Ishikawa (cell line): Measurements from ENCODE around the gene CPED1.

Experiments
- CEBPB ChIP-seq: IDR thresholded peaks from 2 replicates; pipeline ENCODE4 v1.6.1; 2012
- CREB1 ChIP-seq: IDR thresholded peaks from 2 replicates; pipeline ENCODE4 v1.6.1; 2012; ENCODE audit warnings: low read depth
- EGR1 ChIP-seq: IDR thresholded peaks from 2 replicates; pipeline ENCODE4 v1.6.1; 2012
- EP300 ChIP-seq: IDR thresholded peaks from 2 replicates; pipeline ENCODE4 v1.6.1; 2012; ENCODE audit warnings: borderline replicate concordance
- FOXM1 ChIP-seq: IDR thresholded peaks from 2 replicates; pipeline ENCODE4 v1.6.1; 2012; ENCODE audit warnings: low read depth, borderline replicate concordance
- NFIC ChIP-seq: IDR thresholded peaks from 2 replicates; pipeline ENCODE4 v1.6.1; 2012
- RAD21 ChIP-seq: IDR thresholded peaks from 2 replicates; pipeline ENCODE4 v1.6.1; 2012; ENCODE audit warnings: low read depth
- TAF1 ChIP-seq: IDR thresholded peaks from 2 replicates; pipeline ENCODE4 v1.6.1; 2012; ENCODE audit warnings: low read depth, mild to moderate bottlenecking
- TCF12 ChIP-seq: IDR thresholded peaks from 2 replicates; pipeline ENCODE4 v1.6.1; 2012; ENCODE audit warnings: low read depth
- TEAD4 ChIP-seq: IDR thresholded peaks from 2 replicates; pipeline ENCODE4 v1.6.1; 2012
- YY1 ChIP-seq: IDR thresholded peaks from 2 replicates; pipeline ENCODE4 v1.6.1; 2012; ENCODE audit warnings: low read depth
- ZBTB7A ChIP-seq: IDR thresholded peaks from 2 replicates; pipeline ENCODE4 v1.6.1; 2012; ENCODE audit warnings: low read depth
- TF ChIP-seq, protein P1 (sequence below): IDR thresholded peaks from 2 replicates; pipeline ENCODE4 v1.6.1; 2012
- TF ChIP-seq, protein P2 (sequence below): IDR thresholded peaks from 2 replicates; pipeline ENCODE4 v1.6.1; 2012; ENCODE audit warnings: low read depth, mild to moderate bottlenecking
- TF ChIP-seq, protein P3 (sequence below): IDR thresholded peaks from 2 replicates; pipeline ENCODE4 v1.6.1; 2012

The CPED1 gene

DNA sequence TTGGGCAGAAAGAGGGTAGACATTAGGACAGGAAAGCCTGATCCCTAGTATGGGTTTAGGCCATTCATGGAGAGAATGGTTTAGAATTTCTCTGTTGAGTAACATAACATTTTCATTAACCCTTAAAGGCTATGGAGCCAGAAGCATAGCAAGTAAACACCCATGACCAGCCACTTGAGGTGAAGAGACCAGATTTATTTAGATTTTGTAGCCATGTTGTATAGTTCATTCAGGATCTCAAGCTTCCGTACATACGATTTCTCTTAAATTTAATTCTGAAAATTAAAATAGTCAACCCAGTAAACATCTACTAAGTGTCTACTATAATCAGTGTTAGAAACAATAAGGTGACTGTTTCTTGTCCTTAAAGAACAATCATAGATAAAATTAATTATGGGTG, 51.5 kb downstream of the CPED1 start:
- TF ChIP-seq TEAD4 (no peak), EP300 (no peak), FOXM1 (no peak), TAF1 (no peak), EGR1 (no peak), YY1 (no peak), ZBTB7A (no peak), TCF12 (no peak), RAD21 (no peak), CEBPB (no peak), NFIC (no peak), CREB1 (no peak)
- TF ChIP-seq, protein P1, sequence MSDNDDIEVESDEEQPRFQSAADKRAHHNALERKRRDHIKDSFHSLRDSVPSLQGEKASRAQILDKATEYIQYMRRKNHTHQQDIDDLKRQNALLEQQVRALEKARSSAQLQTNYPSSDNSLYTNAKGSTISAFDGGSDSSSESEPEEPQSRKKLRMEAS = no peak
- TF ChIP-seq, protein P2, sequence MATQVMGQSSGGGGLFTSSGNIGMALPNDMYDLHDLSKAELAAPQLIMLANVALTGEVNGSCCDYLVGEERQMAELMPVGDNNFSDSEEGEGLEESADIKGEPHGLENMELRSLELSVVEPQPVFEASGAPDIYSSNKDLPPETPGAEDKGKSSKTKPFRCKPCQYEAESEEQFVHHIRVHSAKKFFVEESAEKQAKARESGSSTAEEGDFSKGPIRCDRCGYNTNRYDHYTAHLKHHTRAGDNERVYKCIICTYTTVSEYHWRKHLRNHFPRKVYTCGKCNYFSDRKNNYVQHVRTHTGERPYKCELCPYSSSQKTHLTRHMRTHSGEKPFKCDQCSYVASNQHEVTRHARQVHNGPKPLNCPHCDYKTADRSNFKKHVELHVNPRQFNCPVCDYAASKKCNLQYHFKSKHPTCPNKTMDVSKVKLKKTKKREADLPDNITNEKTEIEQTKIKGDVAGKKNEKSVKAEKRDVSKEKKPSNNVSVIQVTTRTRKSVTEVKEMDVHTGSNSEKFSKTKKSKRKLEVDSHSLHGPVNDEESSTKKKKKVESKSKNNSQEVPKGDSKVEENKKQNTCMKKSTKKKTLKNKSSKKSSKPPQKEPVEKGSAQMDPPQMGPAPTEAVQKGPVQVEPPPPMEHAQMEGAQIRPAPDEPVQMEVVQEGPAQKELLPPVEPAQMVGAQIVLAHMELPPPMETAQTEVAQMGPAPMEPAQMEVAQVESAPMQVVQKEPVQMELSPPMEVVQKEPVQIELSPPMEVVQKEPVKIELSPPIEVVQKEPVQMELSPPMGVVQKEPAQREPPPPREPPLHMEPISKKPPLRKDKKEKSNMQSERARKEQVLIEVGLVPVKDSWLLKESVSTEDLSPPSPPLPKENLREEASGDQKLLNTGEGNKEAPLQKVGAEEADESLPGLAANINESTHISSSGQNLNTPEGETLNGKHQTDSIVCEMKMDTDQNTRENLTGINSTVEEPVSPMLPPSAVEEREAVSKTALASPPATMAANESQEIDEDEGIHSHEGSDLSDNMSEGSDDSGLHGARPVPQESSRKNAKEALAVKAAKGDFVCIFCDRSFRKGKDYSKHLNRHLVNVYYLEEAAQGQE = no peak
- TF ChIP-seq, protein P3, sequence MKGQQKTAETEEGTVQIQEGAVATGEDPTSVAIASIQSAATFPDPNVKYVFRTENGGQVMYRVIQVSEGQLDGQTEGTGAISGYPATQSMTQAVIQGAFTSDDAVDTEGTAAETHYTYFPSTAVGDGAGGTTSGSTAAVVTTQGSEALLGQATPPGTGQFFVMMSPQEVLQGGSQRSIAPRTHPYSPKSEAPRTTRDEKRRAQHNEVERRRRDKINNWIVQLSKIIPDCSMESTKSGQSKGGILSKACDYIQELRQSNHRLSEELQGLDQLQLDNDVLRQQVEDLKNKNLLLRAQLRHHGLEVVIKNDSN = no peak

DNA sequence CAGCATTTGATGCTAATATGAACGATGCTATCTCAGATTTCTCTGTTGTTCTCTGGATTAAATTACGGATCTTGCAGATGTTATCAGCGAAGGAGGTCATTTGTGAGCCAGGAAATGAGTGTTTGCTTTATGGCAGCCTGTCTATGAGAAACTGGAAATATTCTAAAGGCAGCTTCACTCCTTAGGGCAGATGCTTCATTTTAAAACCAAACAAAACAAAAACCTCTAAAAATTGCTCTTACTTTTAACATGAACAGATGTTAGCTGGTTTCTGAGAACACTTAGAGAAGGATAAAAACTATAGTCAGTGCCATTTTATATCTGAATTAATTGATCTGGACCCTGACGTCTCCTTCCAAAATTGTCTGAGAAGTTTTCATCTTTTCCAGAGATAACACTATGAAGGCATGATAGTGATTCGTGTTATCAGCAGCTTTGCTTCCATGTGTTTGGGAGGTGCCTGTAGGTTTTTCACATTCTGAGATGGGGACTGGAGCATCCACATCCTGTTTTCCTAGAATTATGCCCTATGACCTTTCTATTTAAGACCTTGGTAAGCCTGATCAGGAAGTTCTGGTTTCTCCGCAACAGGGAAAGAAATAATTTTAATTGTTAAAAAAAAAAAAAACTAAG, 53.1 kb downstream of the CPED1 start:
- no peak for TF ChIP-seq RAD21
- no peak for TF ChIP-seq NFIC
- TF ChIP-seq, protein P2 = no peak

DNA sequence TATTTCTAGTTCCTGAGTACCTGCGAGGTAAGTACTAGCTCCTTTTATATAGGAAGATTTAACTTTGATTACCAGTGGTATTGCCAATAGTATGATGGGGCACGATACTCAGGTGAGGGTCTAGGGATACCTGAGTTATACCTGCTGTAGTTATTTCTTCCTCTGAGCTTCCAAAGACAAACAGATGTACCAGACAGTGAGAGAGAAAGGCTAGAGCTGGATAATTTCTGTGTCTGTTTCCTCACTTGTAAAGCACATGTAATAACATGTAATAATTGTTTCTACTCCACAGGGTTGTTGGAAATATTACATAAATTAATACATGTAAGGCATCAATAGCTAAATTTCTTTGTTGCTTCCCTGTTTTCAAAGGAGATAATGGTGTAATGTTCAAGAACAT, 53.7 kb downstream of the CPED1 start:
- TF ChIP-seq TCF12 = no peak
- TF ChIP-seq YY1 = no peak
- TF ChIP-seq, protein P2 = no peak
- no peak for TF ChIP-seq TEAD4
- no peak for TF ChIP-seq CEBPB
- TF ChIP-seq ZBTB7A = no peak
- TF ChIP-seq FOXM1 = no peak
- TF ChIP-seq, protein P1 = no peak
- TF ChIP-seq, protein P3 = no peak
- TF ChIP-seq TAF1 = no peak
- TF ChIP-seq RAD21 = no peak
- no peak for TF ChIP-seq EGR1
- no peak for TF ChIP-seq CREB1
- TF ChIP-seq NFIC = no peak
- TF ChIP-seq EP300 = no peak

DNA sequence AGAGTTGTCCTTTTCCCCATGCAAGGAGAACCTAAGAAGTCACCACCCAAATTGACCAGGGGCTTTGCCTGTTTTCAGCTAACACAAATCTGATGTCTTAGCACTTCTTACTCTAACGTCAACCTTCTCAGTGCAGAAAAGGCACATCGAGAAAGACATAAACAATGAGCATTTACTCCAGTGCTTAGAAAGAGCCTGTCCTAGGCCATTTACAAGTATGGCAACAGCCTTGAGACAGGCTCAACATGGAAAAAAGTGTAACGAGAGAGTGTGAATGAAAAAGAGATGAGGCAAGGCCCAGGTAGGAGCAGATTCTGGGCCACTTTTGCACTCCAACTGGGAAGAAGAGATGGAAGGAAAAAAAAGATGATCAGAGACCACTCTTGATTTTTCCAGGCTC, 54.4 kb downstream of the CPED1 start:
- TF ChIP-seq, protein P3 = no peak
- no peak for TF ChIP-seq TAF1
- TF ChIP-seq RAD21 = no peak
- TF ChIP-seq ZBTB7A = no peak
- TF ChIP-seq, protein P2 = no peak
- TF ChIP-seq CREB1 = no peak
- TF ChIP-seq TCF12 = no peak
- TF ChIP-seq, protein P1 = no peak
- no peak for TF ChIP-seq FOXM1
- no peak for TF ChIP-seq CEBPB
